ENCODE measurements around the gene E4F1. TPM values are rescaled to one million over a fixed set of nuclear protein-coding genes. Genes with fewer than 3 reads are reported as not detected.

Gene E4F1
- total and polyA plus RNA-seq, 9 of the 15 experiments (the other 6 are each of a cell fraction or from before 2014, with no cell fraction given), result 0.48 to 94.9 (median 20.4) TPM

- FAIRE-seq (no peak), ATAC-seq (no peak), DNase-seq (ENCODE audit: extremely low read depth in 1 of 4, low spot score in 3 of 4) (no peak)
- H3K27me3 ChIP-seq (ENCODE audit: control insufficient read depth in 2 of 2, insufficient read depth in 2 of 2, low read length in 2 of 2), result no peaks in the 10 kb centered on the region
- H3K79me2 ChIP-seq (ENCODE audit: control insufficient read depth, insufficient read depth, low read length), result no peaks in the 10 kb centered on the region
- no peaks in the 10 kb centered on the region for H3K9me3 ChIP-seq (replicated peaks; ENCODE audit: control insufficient read depth, insufficient read depth, low read depth, low read length)
- ChIA-PET POLR2A (interaction anchor here (0.9 to 1.5 kb wide), 4 partner anchors 9 to 293 kb away, joined by 3 to 6 read pairs (median 4); no protein-coding TSS in a partner anchor), CTCF (ENCODE audit: low intra/inter-chr PET ratio) (no interaction called here)
- H3K9me1 ChIP-seq (ENCODE audit: control insufficient read depth, insufficient read depth, low read length), result no peaks in the 10 kb centered on the region
- no peak overlapping the region for H3K4me2 ChIP-seq (ENCODE audit: insufficient read depth, low read length)
- intact Hi-C loops (cut with micrococcal nuclease) (no loop called here), in situ Hi-C loops (cut with MboI) (no loop called here)
- peaks cover 0 to 30% of the 10 kb centered on the region in 2 experiments; a peak in 1 of 5 replicates for H3K4me1 ChIP-seq (replicated peaks in 1 of 2; ENCODE audit: control insufficient read depth in 2 of 2, insufficient read depth in 2 of 2, low read length in 2 of 2)
- no peak overlapping the region for H3K4me3 ChIP-seq
- no peak overlapping the region for H3K27ac ChIP-seq (ENCODE audit: extremely low read depth, low read depth, low read length)
- no TSS peak for BruUV-seq (replicated peaks)
- 90% methylated on average over 7 of the region's 8 CpGs for WGBS (ENCODE audit: insufficient coverage, low coverage, missing lambda C conversion rate)
- no peaks in the 10 kb centered on the region for H4K20me1 ChIP-seq (replicated peaks; ENCODE audit: control insufficient read depth, insufficient read depth, low read length)
- no peak overlapping the region for H3K9ac ChIP-seq (ENCODE audit: insufficient read depth in 1 of 2, low read depth in 2 of 2, low read length in 2 of 2)
- H2AFZ ChIP-seq (ENCODE audit: low read depth, low read length), result no peak overlapping the region
- TF ChIP-seq GATA2 (CRISPR knock-in tag; IDR thresholded peaks at IDR 0.05) (no peak), TCFL5 (CRISPR knock-in tag; conservative IDR thresholded peaks at IDR 0.05) (no peak), ID3 (CRISPR knock-in tag; IDR thresholded peaks at IDR 0.05) (no peak), ID3 (tag; IDR thresholded peaks at IDR 0.05) (no peak), KDM4B (IDR thresholded peaks at IDR 0.05; ENCODE audit: borderline replicate concordance in 2 of 2, low read depth in 1 of 2) (no peak), NR2C1 (IDR thresholded peaks at IDR 0.05) (no peak), NR2C1 (tag; IDR thresholded peaks at IDR 0.05) (no peak), HDGF (IDR thresholded peaks at IDR 0.05) (no peak), BHLHE40 (IDR thresholded peaks at IDR 0.05; ENCODE audit: low read length) (no peak)
- peaks cover 62% of the 10 kb centered on the region; the same call in 2 of the 3 replicates for H3K36me3 ChIP-seq (ENCODE audit: control insufficient read depth, insufficient read depth, low read length)
These were observed 57.1 kb downstream of the E4F1 start for GRCh38 chr16:2280461-2280860.

Measured in K562 (cell line).